Smooth muscle cell (in vitro differentiated cells): ENCODE measurements around the gene FADS1. TPM values are rescaled to one million over a fixed set of nuclear protein-coding genes. Genes with fewer than 3 reads are reported as not detected.

ENCODE experiments used
- DNase-seq: peaks from one replicate; lab custom pipeline; 2025; ENCODE audit not compliant: unreplicated experiment; lab: John Stamatoyannopoulos, UW
- H2AFZ ChIP-seq: fragments of 200-600 bp; sonication (generic); 2 replicates; pipeline ENCODE4 v1.6.0; 2016; ENCODE audit warnings: antibody characterized with exemption, low read depth, mild to moderate bottlenecking
- H3F3A ChIP-seq: fragments of 200-600 bp; sonication (generic); 2 replicates; pipeline ENCODE4 v1.6.0; 2017; ENCODE audit warnings: antibody characterized with exemption, low read depth
- H3K27ac ChIP-seq: fragments of 200-600 bp; sonication (generic); 2 replicates; pipeline ENCODE4 v1.5.1; 2016; ENCODE audit warnings: low read depth, mild to moderate bottlenecking
- H3K27me3 ChIP-seq: fragments of 200-600 bp; sonication (generic); 2 replicates; pipeline ENCODE4 v1.6.1; 2016; ENCODE audit warnings: low read depth, mild to moderate bottlenecking
- H3K36me3 ChIP-seq: fragments of 200-600 bp; sonication (generic); 2 replicates; pipeline ENCODE4 v1.5.1; 2016; ENCODE audit warnings: low read depth
- H3K4me1 ChIP-seq: fragments of 200-600 bp; sonication (generic); 2 replicates; pipeline ENCODE4 v1.5.1; 2016; ENCODE audit warnings: low read depth
- H3K4me2 ChIP-seq: fragments of 200-600 bp; sonication (generic); 2 replicates; pipeline ENCODE4 v1.6.0; 2016; ENCODE audit warnings: mild to moderate bottlenecking
- H3K4me3 ChIP-seq: fragments of 200-600 bp; sonication (generic); 2 replicates; pipeline ENCODE4 v1.5.1; 2016; ENCODE audit warnings: mild to moderate bottlenecking
- H3K79me2 ChIP-seq: fragments of 200-600 bp; sonication (generic); 2 replicates; pipeline ENCODE4 v1.6.0; 2016; ENCODE audit warnings: low read depth, mild to moderate bottlenecking
- H3K9ac ChIP-seq: fragments of 200-600 bp; sonication (generic); 2 replicates; pipeline ENCODE4 v1.6.0; 2016; ENCODE audit warnings: low read depth
- H3K9me3 ChIP-seq: fragments of 200-600 bp; sonication (generic); replicated peaks from 2 replicates; pipeline ENCODE4 v1.5.1; 2016; ENCODE audit warnings: low read depth
- H4K20me1 ChIP-seq: fragments of 200-600 bp; sonication (generic); 2 replicates; pipeline ENCODE4 v1.6.0; 2016; ENCODE audit warnings: low read depth
- WGBS: methylation state at CpG from one replicate; pipeline ENCODE4 v1.1.7; 2016; ENCODE audit warnings: low lambda C conversion rate; 5-methylcytosine and 5-hydroxymethylcytosine counted together
- polyA plus RNA-seq: library from polyadenylated mRNA; unstranded; fragments of >200 nt; fragmentation: Nextera tagmentation; extraction: Ambion mirVana; gene quantifications from 2 replicates; pipeline ENCODE4 v1.2.1, GENCODE V29; 2016
- total RNA-seq: library from RNA; depleted of rRNA; stranded (reverse); fragments of >200 nt; gene quantifications from 2 replicates; pipeline ENCODE4 v1.2.3, GENCODE V29; 2014
- TF ChIP-seq, protein P1 (sequence below): fragments of 200-600 bp; sonication (generic); IDR thresholded peaks from 2 replicates; pipeline ENCODE4 v1.5.1; 2017; ENCODE audit warnings: borderline replicate concordance, mild to moderate bottlenecking, antibody characterized with exemption; ENCODE audit not compliant: insufficient read depth, poor library complexity, severe bottlenecking

The FADS1 gene
- total and polyA plus RNA-seq, 2 experiments from 2014 or later = 122 to 266 TPM

DNA sequence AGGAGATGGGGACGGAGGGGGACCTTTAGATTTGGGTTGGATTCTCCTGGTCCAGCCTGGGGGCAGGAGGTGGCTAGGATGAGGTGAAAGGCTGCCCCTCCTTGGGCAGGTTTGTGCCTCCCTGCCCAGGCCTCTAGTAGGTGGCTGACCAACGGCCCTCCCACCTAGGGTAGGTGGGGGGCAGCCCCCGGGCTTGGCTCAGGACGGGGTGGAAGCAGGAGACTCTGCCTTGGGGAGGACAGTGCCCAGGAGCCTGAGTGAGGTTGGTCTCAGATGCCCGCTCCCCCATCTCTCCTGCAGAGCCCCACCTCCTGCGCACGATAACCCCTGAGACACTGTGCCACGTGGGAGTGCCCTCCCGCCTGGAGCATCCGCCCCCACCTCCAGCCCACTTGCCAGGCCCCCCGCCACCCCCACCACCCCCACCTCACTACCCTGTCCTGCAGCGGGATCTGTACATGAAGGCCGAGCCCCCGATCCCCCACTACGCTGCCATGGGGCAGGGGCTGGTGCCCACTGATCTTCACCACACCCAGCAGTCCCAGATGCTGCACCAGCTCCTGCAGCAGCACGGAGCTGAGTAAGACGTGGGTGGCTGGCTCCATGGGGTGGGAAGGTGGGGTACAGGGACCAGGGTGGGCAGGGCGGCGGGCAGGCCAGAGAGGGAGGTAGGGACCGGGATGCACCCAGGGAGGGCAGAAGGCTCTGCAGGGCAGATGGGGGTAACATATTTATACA lies 46.7 kb downstream of the FADS1 start:
- Histone ChIP-seq H3K9me3 (no peaks in the 10 kb centered on the region), H3K4me1 (peaks cover 5% of the 10 kb centered on the region), H3K4me2 (no peak overlapping the region), H3K27ac (no peak overlapping the region), H3K79me2 (no peaks in the 10 kb centered on the region), H2AFZ (no peak overlapping the region), H4K20me1 (peaks cover 17% of the 10 kb centered on the region), H3K36me3 (no peaks in the 10 kb centered on the region), H3F3A (no peaks in the 10 kb centered on the region), H3K4me3 (no peak overlapping the region), H3K9ac (no peak overlapping the region), H3K27me3 (no peaks in the 10 kb centered on the region)
- WGBS = 93% methylated on average over 15 of the region's 20 CpGs
- TF ChIP-seq, protein P1, sequence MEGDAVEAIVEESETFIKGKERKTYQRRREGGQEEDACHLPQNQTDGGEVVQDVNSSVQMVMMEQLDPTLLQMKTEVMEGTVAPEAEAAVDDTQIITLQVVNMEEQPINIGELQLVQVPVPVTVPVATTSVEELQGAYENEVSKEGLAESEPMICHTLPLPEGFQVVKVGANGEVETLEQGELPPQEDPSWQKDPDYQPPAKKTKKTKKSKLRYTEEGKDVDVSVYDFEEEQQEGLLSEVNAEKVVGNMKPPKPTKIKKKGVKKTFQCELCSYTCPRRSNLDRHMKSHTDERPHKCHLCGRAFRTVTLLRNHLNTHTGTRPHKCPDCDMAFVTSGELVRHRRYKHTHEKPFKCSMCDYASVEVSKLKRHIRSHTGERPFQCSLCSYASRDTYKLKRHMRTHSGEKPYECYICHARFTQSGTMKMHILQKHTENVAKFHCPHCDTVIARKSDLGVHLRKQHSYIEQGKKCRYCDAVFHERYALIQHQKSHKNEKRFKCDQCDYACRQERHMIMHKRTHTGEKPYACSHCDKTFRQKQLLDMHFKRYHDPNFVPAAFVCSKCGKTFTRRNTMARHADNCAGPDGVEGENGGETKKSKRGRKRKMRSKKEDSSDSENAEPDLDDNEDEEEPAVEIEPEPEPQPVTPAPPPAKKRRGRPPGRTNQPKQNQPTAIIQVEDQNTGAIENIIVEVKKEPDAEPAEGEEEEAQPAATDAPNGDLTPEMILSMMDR = no peak
- DNase-seq = no peak

DNA sequence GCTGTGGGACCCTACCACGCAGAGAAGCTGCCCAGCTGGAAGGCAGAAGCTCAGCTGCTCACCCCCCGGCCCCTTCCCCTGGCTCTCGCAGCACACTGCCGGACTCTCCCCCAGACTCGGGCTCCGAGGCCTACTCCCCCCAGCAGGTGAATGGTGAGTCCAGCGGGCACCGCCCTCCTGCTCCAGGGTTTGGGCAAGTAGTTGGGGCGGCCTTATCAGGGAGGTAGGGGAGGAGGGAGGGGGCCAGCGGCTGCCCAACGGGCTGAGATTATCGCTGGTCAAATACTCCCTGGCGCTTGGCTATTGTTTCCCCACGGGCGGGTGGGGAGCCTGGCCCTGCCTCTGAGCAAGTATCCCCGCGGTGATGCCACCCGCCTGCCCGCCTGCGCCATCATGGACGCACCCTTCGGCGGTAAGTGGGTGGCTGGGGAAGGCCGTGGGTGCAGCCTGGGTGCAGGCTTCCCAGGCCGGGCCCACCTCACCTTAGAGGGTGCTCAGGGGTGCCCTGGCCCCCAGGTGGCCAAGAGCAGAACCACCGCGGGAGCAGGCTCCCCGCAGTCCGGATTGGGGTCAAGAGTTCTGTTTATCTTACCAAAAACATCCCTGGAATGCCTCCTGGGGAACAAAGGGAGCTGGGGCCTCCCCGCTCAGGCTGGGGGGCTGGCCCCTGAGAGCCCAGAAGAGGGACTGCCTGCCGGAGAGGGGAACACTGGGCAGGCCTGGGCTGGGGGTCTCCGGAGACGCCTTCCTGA lies 47.5 kb downstream of the FADS1 start:
- Histone ChIP-seq H4K20me1 (peaks cover 22% of the 10 kb centered on the region), H3K79me2 (peaks cover 2% of the 10 kb centered on the region), H3K27me3 (no peaks in the 10 kb centered on the region), H3K4me1 (peaks cover 5% of the 10 kb centered on the region), H3K4me2 (no peak overlapping the region), H3K4me3 (no peak overlapping the region), H3K27ac (no peak overlapping the region), H3K36me3 (no peaks in the 10 kb centered on the region), H3F3A (no peaks in the 10 kb centered on the region), H2AFZ (no peak overlapping the region), H3K9ac (no peak overlapping the region), H3K9me3 (no peaks in the 10 kb centered on the region)
- DNase-seq = no peak
- TF ChIP-seq, protein P1 = peak; percentile 6
- 90% methylated on average over 33 of the region's 33 CpGs for WGBS

DNA sequence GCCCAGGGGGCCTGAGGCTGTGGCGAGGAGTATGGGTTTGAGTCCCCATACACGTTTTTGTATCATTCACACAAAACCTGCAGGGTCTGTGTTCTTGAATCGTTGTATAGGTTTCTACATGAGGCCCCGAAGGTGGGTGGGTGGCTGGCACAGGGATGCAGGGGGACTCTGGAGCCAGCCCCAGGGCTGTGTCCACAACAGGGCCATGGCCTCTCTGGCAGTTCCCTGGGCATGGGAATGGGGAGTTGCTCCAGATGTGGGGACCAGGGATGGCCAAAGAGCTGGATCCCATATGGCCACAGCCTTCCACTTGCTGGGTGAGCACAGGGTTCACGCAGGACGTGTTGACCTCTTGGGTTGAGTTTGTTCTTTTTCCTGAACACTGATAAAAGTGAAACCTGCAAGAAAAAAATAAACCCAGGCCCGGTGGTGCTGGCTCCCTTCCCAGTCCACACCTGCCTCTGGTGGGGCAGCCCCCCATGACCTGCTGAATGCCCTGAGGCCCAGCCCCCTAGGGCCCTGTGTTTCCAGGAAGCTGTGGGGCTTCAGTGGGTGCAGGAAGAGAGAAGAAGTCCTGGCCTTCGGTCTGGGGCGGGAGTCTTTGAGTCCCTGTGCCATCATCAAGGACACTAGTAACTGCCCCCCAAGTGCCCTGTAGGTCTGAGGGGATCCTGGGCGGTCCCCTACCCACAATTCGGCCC lies 48.3 kb downstream of the FADS1 start:
- WGBS = 89% methylated on average over 11 of the region's 11 CpGs
- Histone ChIP-seq H3K27me3 (no peaks in the 10 kb centered on the region), H3K79me2 (peaks cover 8% of the 10 kb centered on the region), H3K4me2 (no peak overlapping the region), H3K9me3 (no peaks in the 10 kb centered on the region), H3F3A (no peaks in the 10 kb centered on the region), H2AFZ (no peak overlapping the region), H3K4me3 (no peak overlapping the region), H3K4me1 (peaks cover 5% of the 10 kb centered on the region), H3K36me3 (no peaks in the 10 kb centered on the region), H3K9ac (no peak overlapping the region), H3K27ac (no peak overlapping the region), H4K20me1 (peaks cover 30% of the 10 kb centered on the region)
- DNase-seq = no peak
- TF ChIP-seq, protein P1 = no peak
